GM10266 (cell line): ENCODE measurements around the gene PAQR6.

ENCODE experiments used
- DNase-seq: peaks from one replicate; pipeline ENCODE4 v3.0.0; 2012; ENCODE audit errors: extremely low spot score
- TF ChIP-seq, protein P1 (sequence below): IDR thresholded peaks from 2 replicates; pipeline ENCODE4 v1.5.1; 2012; ENCODE audit warnings: mild to moderate bottlenecking, low read depth; ENCODE audit not compliant: control insufficient read depth, insufficient read depth; ENCODE audit errors: missing control alignments

Gene PAQR6

GRCh38 chr1:156247460-156248322, at the start of gene PAQR6:
Gene PAQR6 (minus strand): TSS chr1:156248056. CDS start chr1:156246731, 1,325 bp downstream.
- no peak for DNase-seq

GRCh38 chr1:156295391-156295947, 47.6 kb upstream of the PAQR6 start, which contains the start of gene GLMP:
Gene GLMP (minus strand): TSS chr1:156295679. CDS start chr1:156295645, 34 bp downstream.
- TF ChIP-seq, protein P1, sequence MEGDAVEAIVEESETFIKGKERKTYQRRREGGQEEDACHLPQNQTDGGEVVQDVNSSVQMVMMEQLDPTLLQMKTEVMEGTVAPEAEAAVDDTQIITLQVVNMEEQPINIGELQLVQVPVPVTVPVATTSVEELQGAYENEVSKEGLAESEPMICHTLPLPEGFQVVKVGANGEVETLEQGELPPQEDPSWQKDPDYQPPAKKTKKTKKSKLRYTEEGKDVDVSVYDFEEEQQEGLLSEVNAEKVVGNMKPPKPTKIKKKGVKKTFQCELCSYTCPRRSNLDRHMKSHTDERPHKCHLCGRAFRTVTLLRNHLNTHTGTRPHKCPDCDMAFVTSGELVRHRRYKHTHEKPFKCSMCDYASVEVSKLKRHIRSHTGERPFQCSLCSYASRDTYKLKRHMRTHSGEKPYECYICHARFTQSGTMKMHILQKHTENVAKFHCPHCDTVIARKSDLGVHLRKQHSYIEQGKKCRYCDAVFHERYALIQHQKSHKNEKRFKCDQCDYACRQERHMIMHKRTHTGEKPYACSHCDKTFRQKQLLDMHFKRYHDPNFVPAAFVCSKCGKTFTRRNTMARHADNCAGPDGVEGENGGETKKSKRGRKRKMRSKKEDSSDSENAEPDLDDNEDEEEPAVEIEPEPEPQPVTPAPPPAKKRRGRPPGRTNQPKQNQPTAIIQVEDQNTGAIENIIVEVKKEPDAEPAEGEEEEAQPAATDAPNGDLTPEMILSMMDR, result no peak
- peak; percentile 85 for DNase-seq

More at GRCh38 chr1:156247460-156248322, at the start of gene PAQR6:
- TF ChIP-seq, protein P1, result no peak

GRCh38 chr1:156293895-156294294, 46.0 kb upstream of the PAQR6 start:
- TF ChIP-seq, protein P1, result no peak
- DNase-seq, result no peak

- no peak for DNase-seq
Observed at GRCh38 chr1:156293098-156293434, 45.2 kb upstream of the PAQR6 start.

DNA sequence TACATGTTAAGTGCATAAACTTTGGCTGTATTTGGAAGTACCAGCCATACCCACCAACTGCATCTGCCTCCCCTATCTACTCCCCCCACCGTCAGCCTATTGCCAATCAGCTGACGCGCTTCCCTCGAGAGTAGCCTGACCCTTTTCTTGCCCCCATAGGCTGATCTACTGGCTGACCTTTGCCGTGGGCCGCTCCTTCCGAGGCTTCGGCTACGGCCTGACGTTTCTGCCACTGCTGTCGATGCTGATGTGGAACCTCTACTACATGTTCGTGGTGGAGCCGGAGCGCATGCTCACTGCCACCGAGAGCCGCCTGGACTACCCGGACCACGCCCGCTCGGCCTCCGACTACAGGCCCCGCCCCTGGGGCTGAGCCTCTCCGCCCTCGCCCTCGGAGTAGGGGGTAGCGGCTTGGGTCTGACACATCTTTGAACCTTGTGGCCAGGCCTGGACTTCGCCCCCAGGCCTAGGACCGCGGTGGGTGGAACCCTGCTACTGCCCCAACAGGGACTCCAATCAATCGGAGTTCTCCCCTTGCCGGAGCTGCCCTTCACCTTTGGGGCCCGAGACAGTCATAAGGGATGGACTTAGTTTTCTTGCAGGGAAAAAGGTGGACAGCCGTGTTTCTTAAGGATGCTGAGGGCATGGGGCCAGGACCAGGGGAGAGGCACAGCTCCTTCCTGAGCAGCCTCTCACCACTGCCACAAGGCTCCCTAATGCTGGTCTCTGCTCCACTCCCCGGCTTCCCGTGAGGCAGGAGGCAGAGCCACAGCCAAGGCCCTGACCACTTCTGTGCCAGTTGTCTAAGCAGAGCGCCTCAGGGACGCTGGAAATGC, 43.6 kb upstream of the PAQR6 start:
- TF ChIP-seq, protein P1, result no peak
- no peak for DNase-seq

More at GRCh38 chr1:156293098-156293434, 45.2 kb upstream of the PAQR6 start:
- TF ChIP-seq, protein P1, result no peak

DNA sequence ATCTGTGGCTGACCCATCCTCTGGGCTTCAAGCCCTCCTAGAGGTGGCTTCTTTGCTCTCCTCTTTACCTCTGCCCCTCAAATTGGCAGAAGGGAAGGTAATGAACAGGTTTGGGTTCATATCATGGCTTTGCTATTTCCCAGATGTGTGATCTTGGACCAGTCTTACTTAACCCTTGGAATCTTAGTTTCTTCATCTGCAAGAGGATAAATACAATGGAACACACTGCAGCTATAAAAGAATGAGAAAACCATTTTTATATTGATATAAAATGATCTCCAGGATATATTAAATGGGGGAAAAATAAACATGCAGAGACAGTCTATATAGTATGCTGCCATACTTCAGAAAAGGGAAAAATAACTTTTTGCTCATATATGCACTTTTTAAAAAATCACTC, 42.0 kb upstream of the PAQR6 start:
- TF ChIP-seq, protein P1, result no peak
- no peak for DNase-seq
